ENCODE measurements around the gene PFKFB1. TPM values are rescaled to one million over a fixed set of nuclear protein-coding genes. Genes with fewer than 3 reads are reported as not detected.

The PFKFB1 gene
- total RNA-seq, 1 experiment from 2014 or later = 0.37 TPM

- no peak for TF ChIP-seq CTCF (IDR thresholded peaks at IDR 0.05; ENCODE audit: unreplicated experiment)
- BruUV-seq (replicated peaks) = no TSS peak
- no peaks in the 10 kb centered on the region for H3K9me3 Mint-ChIP-seq (ENCODE audit: unreplicated experiment)
Observed at GRCh38 chrX:55004231-55004630, 10.2 kb upstream of the PFKFB1 start.

GRCh38 chrX:54999717-55000598 lies 6.0 kb upstream of the PFKFB1 start, which contains the start of gene APEX2:
Gene APEX2, plus strand, starts transcription at chrX:55000363. Its CDS starts 60 bp downstream, at chrX:55000423.
- TSS peak; percentile 82 for BruUV-seq (replicated peaks)
- CTCF ChIA-PET = interaction anchor here (0.6 to 2.8 kb wide), 4 partner anchors 11 to 741 kb away, joined by 4 to 14 read pairs (median 6); no protein-coding TSS in a partner anchor
- peaks cover 9% of the 10 kb centered on the region for H3K36me3 Mint-ChIP-seq (ENCODE audit: insufficient read depth, unreplicated experiment)
- H3K9me3 Mint-ChIP-seq (ENCODE audit: unreplicated experiment) = no peaks in the 10 kb centered on the region
- no peak for TF ChIP-seq CTCF (IDR thresholded peaks at IDR 0.05; ENCODE audit: unreplicated experiment)
- POLR2A ChIA-PET = interaction anchor here (0.8 to 2.8 kb wide), 13 partner anchors 10 to 957 kb away, joined by 3 to 30 read pairs (median 4); partner anchors contain the start of genes GNL3L and ITIH6
- peak; percentile 87 for DNase-seq (ENCODE audit: unreplicated experiment)
- H3K4me1 Mint-ChIP-seq (ENCODE audit: insufficient read depth, unreplicated experiment) = no peaks in the 10 kb centered on the region
- peaks cover 26% of the 10 kb centered on the region for H3K27me3 Mint-ChIP-seq (ENCODE audit: insufficient read depth, unreplicated experiment)
- peak within 1 kb of the TSS; percentile 93 for H3K27ac Mint-ChIP-seq (ENCODE audit: low read depth, unreplicated experiment)
- peak within 1 kb of the TSS; percentile 77 for H3K4me3 Mint-ChIP-seq (ENCODE audit: unreplicated experiment)
- intact Hi-C loops (cut with micrococcal nuclease) = no loop called here

More at GRCh38 chrX:55004231-55004630, 10.2 kb upstream of the PFKFB1 start:
- POLR2A ChIA-PET = no interaction called here
- H3K27ac Mint-ChIP-seq (ENCODE audit: low read depth, unreplicated experiment) = no peak overlapping the region
- DNase-seq (ENCODE audit: unreplicated experiment) = no peak
- peaks cover 11% of the 10 kb centered on the region for H3K36me3 Mint-ChIP-seq (ENCODE audit: insufficient read depth, unreplicated experiment)
- H3K27me3 Mint-ChIP-seq (ENCODE audit: insufficient read depth, unreplicated experiment) = peaks cover 31% of the 10 kb centered on the region
- CTCF ChIA-PET = no interaction called here
- intact Hi-C loops (cut with micrococcal nuclease) = no loop called here
- peaks cover 6% of the 10 kb centered on the region for H3K4me1 Mint-ChIP-seq (ENCODE audit: insufficient read depth, unreplicated experiment)
- no peak overlapping the region for H3K4me3 Mint-ChIP-seq (ENCODE audit: unreplicated experiment)

- Mint-ChIP-seq H3K4me1 (ENCODE audit: insufficient read depth, unreplicated experiment) (no peaks in the 10 kb centered on the region), H3K4me3 (ENCODE audit: unreplicated experiment) (no peak overlapping the region), H3K9me3 (ENCODE audit: unreplicated experiment) (no peaks in the 10 kb centered on the region), H3K27ac (ENCODE audit: low read depth, unreplicated experiment) (no peak overlapping the region), H3K36me3 (ENCODE audit: insufficient read depth, unreplicated experiment) (peaks cover 5% of the 10 kb centered on the region), H3K27me3 (ENCODE audit: insufficient read depth, unreplicated experiment) (peaks cover 50% of the 10 kb centered on the region)
- ChIA-PET POLR2A (interaction anchor here (1.4 kb wide), 1 partner anchor 356 kb away, joined by 3 read pairs; no protein-coding TSS in a partner anchor), CTCF (interaction anchor here (0.8 kb wide), 1 partner anchor 14 kb away, joined by 3 read pairs; no protein-coding TSS in a partner anchor)
- no peak for DNase-seq (ENCODE audit: unreplicated experiment)
- no TSS peak for BruUV-seq (replicated peaks)
- TF ChIP-seq CTCF (IDR thresholded peaks at IDR 0.05; ENCODE audit: unreplicated experiment) = no peak
- intact Hi-C loops (cut with micrococcal nuclease) = no loop called here
Observed at GRCh38 chrX:54995621-54996020, 1.6 kb upstream of the PFKFB1 start.

DNA sequence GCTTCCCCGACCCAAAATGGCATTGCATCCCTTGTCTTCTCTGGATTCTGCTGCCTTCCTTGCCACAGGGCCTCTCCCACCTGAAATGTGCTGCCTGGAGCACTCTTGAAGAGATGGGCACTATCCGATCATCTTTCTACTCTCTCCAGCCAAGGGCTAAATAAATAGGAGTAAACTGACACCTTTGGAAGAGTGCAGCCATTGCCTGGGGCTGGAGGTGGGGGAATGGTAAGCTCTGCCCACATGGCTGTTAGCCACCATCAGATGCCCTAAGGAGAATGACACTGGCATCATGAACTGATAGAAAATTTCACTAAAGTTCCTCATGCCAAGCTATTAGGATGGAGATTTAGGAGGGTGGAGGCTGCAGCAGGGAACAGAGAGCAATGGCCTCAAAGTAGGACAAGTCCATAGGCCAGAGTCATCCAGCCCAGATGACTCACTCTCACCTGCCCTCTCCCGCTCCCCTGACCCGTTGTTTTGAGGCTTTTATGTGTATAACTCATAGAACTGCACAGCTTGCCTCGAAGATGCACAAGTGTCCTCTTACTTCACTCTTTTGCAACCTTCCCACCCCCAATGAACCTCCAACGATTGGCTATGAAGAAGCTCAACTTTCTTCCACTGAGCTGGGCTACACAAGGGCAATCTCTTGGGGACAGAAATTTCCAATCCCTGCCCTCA lies 822 bp upstream of the PFKFB1 start:
- POLR2A ChIA-PET = no interaction called here

More for the DNA sequence above, 822 bp upstream of the PFKFB1 start:
- BruUV-seq (replicated peaks) = no TSS peak
- DNase-seq (ENCODE audit: unreplicated experiment) = no peak
- H3K4me3 Mint-ChIP-seq (ENCODE audit: unreplicated experiment) = no peak overlapping the region
- H3K36me3 Mint-ChIP-seq (ENCODE audit: insufficient read depth, unreplicated experiment) = no peaks in the 10 kb centered on the region
- TF ChIP-seq CTCF (IDR thresholded peaks at IDR 0.05; ENCODE audit: unreplicated experiment) = no peak
- H3K4me1 Mint-ChIP-seq (ENCODE audit: insufficient read depth, unreplicated experiment) = no peaks in the 10 kb centered on the region
- intact Hi-C loops (cut with micrococcal nuclease) = no loop called here
- CTCF ChIA-PET = no interaction called here
- H3K27ac Mint-ChIP-seq (ENCODE audit: low read depth, unreplicated experiment) = no peak overlapping the region
- peaks cover 55% of the 10 kb centered on the region for H3K27me3 Mint-ChIP-seq (ENCODE audit: insufficient read depth, unreplicated experiment)
- no peaks in the 10 kb centered on the region for H3K9me3 Mint-ChIP-seq (ENCODE audit: unreplicated experiment)
